Psoas muscle (tissue), 8 donors: ENCODE measurements around the gene TMEM184A. TPM values are rescaled to one million over a fixed set of nuclear protein-coding genes. Genes with fewer than 3 reads are reported as not detected.

Experiments used
- ATAC-seq, 4 donors: fragments of 200-7000 bp; cut with Tn5 transposase; one replicate each; pipeline ENCODE4 v1.9.1; 2020; ENCODE audit warnings: moderate library complexity in 3 of 4, mild to moderate bottlenecking in 2 of 4
- DNase-seq, 2 donors: peaks; one replicate each; pipeline ENCODE4 v3.0.0-alpha.2; 2020
- H3K27ac ChIP-seq: fragments of 200-600 bp; one replicate; pipeline ENCODE4 v1.8.0; 2022
- H3K27me3 ChIP-seq, 3 donors: fragments of 200-600 bp in 1 of 3; one replicate each; pipeline versions ENCODE4 v1.6.1 to v1.8.0; 2013 to 2022; ENCODE audit warnings: low read length in 2 of 3, mild to moderate bottlenecking in 2 of 3, moderate library complexity in 1 of 3; ENCODE audit not compliant: insufficient read depth in 3 of 3
- H3K36me3 ChIP-seq, 2 donors: fragments of 200-600 bp in 1 of 2; one replicate each; pipeline versions ENCODE4 v1.6.1 to v1.8.0; 2013 to 2022; ENCODE audit warnings: low read depth in 1 of 2, mild to moderate bottlenecking in 1 of 2, moderate library complexity in 1 of 2; ENCODE audit not compliant: insufficient read depth in 1 of 2
- H3K4me1 ChIP-seq: fragments of 200-600 bp; one replicate; pipeline ENCODE4 v1.8.0; 2022
- H3K4me3 ChIP-seq: fragments of 200-600 bp; one replicate; pipeline ENCODE4 v1.8.0; 2022; ENCODE audit warnings: mild to moderate bottlenecking
- H3K9me3 ChIP-seq: fragments of 200-600 bp; one replicate; pipeline ENCODE4 v1.8.0; 2022
- WGBS, 3 donors: extraction: QIAGEN DNeasy Blood & Tissue Kit; methylation state at CpG; one replicate each; pipeline versions ENCODE4 v1.1.6 to v1.1.7; 2013; 5-methylcytosine and 5-hydroxymethylcytosine counted together
- intact Hi-C, 2 donors: fragments of 100-400 bp; cut with DNase I; formaldehyde crosslinking; loops; one replicate each; pipeline versions ENCODE4 v1.11.0 to v1.14.2; 2022
- polyA plus RNA-seq, 3 donors: library from polyadenylated mRNA; stranded (reverse); fragments of 200-250 nt; gene quantifications; one replicate each; pipeline ENCODE4 v1.2.3, GENCODE V29; 2013
- total RNA-seq, 4 donors: library from RNA; stranded (reverse); fragmentation: NEBNext Ultra II Directional in 2 of 4; extraction: Animal tissue kit (Norgen Biotek cat#: 25700) in 2 of 4; gene quantifications; one replicate each; pipeline versions ENCODE4 v1.2.1 to v1.2.4, GENCODE V29; 2021 to 2023
- TF ChIP-seq, protein P1 (sequence below): fragments of 200-600 bp; IDR thresholded peaks from one replicate; pipeline ENCODE4 v1.8.0; 2022; ENCODE audit warnings: antibody characterized with exemption
- donor health status: healthy with polysubstance abuse.
- donor health status: DM: no; HTN: no; CAD: no; lungs with moderate emphysema.
- donor health status: Bipolar disorder and iron deficiency.
- donor health status: healthy.
- donor health status: DM: yes; HTN: yes; CAD: no.
- donor health status: DM: no; HTN: no; CAD: no.
- donor health status: DM: no; HTN: no; CAD: no.
- donor health status: DM: yes; HTN: yes; CAD: no.

TMEM184A gene
- total and polyA plus RNA-seq, 7 donors = 0.40 to 6.0 (median 2.8) TPM

- no peak for DNase-seq
- Histone ChIP-seq H3K4me3 (no peak overlapping the region), H3K27me3 (no peaks in the 10 kb centered on the region), H3K27ac (peak overlapping the region; percentile 27), H3K4me1 (peaks cover 21% of the 10 kb centered on the region), H3K36me3 (peaks cover 0 to 22% of the 10 kb centered on the region in 2 donors), H3K9me3 (no peaks in the 10 kb centered on the region)
- no peak for ATAC-seq
- TF ChIP-seq, protein P1, sequence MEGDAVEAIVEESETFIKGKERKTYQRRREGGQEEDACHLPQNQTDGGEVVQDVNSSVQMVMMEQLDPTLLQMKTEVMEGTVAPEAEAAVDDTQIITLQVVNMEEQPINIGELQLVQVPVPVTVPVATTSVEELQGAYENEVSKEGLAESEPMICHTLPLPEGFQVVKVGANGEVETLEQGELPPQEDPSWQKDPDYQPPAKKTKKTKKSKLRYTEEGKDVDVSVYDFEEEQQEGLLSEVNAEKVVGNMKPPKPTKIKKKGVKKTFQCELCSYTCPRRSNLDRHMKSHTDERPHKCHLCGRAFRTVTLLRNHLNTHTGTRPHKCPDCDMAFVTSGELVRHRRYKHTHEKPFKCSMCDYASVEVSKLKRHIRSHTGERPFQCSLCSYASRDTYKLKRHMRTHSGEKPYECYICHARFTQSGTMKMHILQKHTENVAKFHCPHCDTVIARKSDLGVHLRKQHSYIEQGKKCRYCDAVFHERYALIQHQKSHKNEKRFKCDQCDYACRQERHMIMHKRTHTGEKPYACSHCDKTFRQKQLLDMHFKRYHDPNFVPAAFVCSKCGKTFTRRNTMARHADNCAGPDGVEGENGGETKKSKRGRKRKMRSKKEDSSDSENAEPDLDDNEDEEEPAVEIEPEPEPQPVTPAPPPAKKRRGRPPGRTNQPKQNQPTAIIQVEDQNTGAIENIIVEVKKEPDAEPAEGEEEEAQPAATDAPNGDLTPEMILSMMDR = no peak
- WGBS, 3 donors = 79 to 87% (median 81%) methylated on average over 33 to 35 of the region's 35 CpGs
- intact Hi-C loops = loop anchor here in 1 of 2 donors (2.0 kb wide), 1 partner anchor 51 kb away; the partner anchor contains the start of gene TMEM184A
Observed at GRCh38 chr7:1505731-1506550, 50.1 kb downstream of the TMEM184A start.

- peak within 1 kb of the TSS; percentile 85 for H3K4me3 ChIP-seq
- H3K27me3 ChIP-seq = no peaks in the 10 kb centered on the region
- TF ChIP-seq, protein P1 = peak; percentile 87
- peaks cover 3 to 41% of the 10 kb centered on the region in 2 donors for H3K36me3 ChIP-seq
- peak; percentile 93 to 97 for DNase-seq
- H3K27ac ChIP-seq = peak within 1 kb of the TSS; percentile 83
- no peaks in the 10 kb centered on the region for H3K9me3 ChIP-seq
- intact Hi-C loops = loop anchor here in 1 of 2 donors (2.0 to 5.0 kb wide), 2 partner anchors 42 to 53 kb away; partner anchors contain the start of gene TMEM184A
- H3K4me1 ChIP-seq = peaks cover 21% of the 10 kb centered on the region
- WGBS, 3 donors = 1% methylated on average over 100 to 118 of the region's 118 CpGs
- peak; percentile 93 to 96 (median 94) for ATAC-seq
Observed at GRCh38 chr7:1503816-1504775, 51.9 kb downstream of the TMEM184A start, which contains the start of gene INTS1. INTS1 (minus strand) TSS chr7:1504389; CDS start chr7:1503960, 429 bp downstream.

DNA sequence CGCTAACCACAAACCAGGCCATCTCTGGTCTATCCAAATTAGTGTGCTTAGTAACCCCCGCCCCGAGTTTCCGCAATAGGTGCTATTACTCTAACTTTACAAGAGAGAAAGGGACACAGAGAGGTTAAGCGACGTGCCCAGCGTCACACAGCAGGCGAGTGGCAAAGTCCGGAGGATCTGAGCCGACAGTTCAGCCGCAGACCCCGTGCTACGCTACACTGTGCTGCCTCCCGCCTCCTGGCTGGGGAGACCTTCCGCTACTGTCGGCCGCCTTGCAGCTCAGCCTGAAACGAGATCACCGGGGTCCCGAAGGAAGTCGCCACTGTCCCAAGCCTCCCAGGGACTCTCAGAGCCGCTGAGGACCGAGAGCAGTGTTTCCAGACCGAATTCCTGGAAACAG is 52.6 kb downstream of the TMEM184A start:
- TF ChIP-seq, protein P1 = no peak
- Histone ChIP-seq H3K36me3 (peaks cover 3 to 46% of the 10 kb centered on the region in 2 donors), H3K9me3 (no peaks in the 10 kb centered on the region), H3K27me3 (no peaks in the 10 kb centered on the region), H3K4me1 (peaks cover 21% of the 10 kb centered on the region), H3K27ac (no peak overlapping the region), H3K4me3 (peak overlapping the region; percentile 85)
- intact Hi-C loops = loop anchor here in 1 of 2 donors (5.0 kb wide), 1 partner anchor 41 kb away; no protein-coding TSS in a partner anchor
- ATAC-seq = no peak
- WGBS, 3 donors = 23 to 27% (median 24%) methylated on average over 24 of the region's 24 CpGs
- DNase-seq = no peak

- no peak for ATAC-seq
- 80 to 86% (median 86%) methylated on average over 20 of the region's 20 CpGs for WGBS, 3 donors
- Histone ChIP-seq H3K4me3 (peak overlapping the region; percentile 85), H3K27me3 (no peaks in the 10 kb centered on the region), H3K4me1 (peaks cover 21% of the 10 kb centered on the region), H3K27ac (no peak overlapping the region), H3K9me3 (no peaks in the 10 kb centered on the region), H3K36me3 (peaks cover 3 to 52% of the 10 kb centered on the region in 2 donors)
- intact Hi-C loops = loop anchor here in 1 of 2 donors (5.0 kb wide), 1 partner anchor 41 kb away; no protein-coding TSS in a partner anchor
- no peak for DNase-seq
- TF ChIP-seq, protein P1 = no peak
Observed at GRCh38 chr7:1502845-1503244, 53.2 kb downstream of the TMEM184A start.
